ENCODE data around the gene LRRC74A.

Gene LRRC74A

DNA sequence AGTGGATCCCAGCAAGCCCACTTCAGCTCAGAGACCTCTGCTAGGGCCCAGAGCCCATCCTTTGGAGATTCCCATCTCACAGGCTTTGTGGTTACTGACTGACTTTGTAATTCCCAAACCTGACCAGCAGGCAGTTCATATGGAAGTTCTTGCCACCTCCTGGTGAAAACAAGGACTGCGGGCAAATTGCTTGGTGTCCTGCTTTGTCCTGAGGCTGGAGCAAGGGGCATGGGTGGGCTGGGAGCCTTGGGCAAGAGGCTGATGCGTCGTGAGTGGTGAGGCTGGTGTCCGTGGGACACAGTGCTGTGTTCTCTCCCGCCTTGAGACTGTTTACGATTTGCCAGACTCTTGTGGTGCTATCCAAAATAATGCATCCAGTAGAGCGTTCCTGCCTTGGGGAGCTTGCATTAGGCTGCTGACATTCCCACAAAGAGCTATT lies 91.0 kb downstream of the LRRC74A start:
- Histone ChIP-seq H3K27me3 (ENCODE audit: insufficient read depth, low read length) (no peaks in the 10 kb centered on the region), H3K4me3 (ENCODE audit: low read length) (no peak overlapping the region), H3K36me3 (ENCODE audit: insufficient read depth, low read depth, low read length) (no peaks in the 10 kb centered on the region), H3K9ac (ENCODE audit: low read depth, low read length) (peak overlapping the region; percentile 64; the same call in 1 of the 2 replicates), H3K4me1 (ENCODE audit: insufficient read depth, low read length) (peaks cover 38% of the 10 kb centered on the region), H3K9me3 (ENCODE audit: insufficient read depth, low read depth, low read length) (no peaks in the 10 kb centered on the region), H3K27ac (ENCODE audit: low read length) (peak overlapping the region; percentile 13)

DNA sequence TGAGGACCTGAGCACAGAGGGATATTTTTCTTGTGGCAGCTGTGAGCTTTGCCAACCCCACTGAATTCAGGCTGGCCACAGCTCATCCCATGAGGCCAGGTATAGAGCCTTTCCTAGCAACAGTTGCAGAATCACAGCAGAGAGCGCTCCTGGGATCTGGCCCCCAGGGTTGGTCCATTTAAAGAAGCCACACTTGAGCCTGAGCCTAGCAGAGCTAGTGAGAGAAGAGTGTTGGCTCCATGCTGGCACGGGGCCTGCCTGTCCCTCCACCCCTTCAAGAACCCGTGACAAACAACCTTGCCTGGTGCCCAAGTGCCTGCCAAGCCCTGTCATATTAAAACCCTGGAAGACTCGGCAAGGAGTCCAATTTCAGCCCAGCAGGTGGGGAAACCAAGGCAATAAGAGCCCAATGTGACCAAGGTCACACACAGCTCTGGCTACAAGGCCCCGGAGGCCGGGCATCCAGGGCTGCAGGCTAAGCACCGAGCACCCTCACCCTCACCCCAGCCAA lies 91.6 kb downstream of the LRRC74A start:
- H3K4me1 ChIP-seq (ENCODE audit: insufficient read depth, low read length) = peaks cover 39% of the 10 kb centered on the region

DNA sequence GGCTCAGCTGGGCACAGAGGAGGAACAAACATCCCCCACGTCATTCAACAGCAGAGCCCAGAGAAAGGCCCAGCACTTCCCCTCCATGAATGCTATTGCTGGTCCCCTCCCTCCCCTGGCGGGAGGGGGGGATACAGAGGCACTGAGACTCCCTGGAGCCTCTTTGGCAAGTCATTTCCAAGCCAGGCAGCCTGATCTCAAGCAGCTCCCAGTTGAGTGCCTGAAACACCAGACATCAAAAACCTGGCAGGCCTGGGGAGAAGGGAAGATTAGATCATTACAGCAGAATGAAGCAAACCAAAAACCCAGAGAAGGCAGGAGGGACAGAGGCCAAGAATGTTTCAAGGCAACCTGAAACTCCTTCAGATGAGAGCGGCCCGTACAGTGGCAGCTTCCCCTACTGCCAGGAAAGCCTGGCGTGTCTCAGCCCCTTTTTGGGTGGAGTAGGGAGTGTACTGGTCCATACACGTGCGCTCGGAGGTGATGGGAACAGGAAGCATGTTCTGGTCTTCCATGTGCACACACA lies 92.1 kb downstream of the LRRC74A start:
- H3K9ac ChIP-seq (ENCODE audit: low read depth, low read length) = peak overlapping the region; percentile 64; the same call in 1 of the 2 replicates
- no peaks in the 10 kb centered on the region for H3K9me3 ChIP-seq (ENCODE audit: insufficient read depth, low read depth, low read length)
- no peaks in the 10 kb centered on the region for H3K27me3 ChIP-seq (ENCODE audit: insufficient read depth, low read length)
- H3K4me1 ChIP-seq (ENCODE audit: insufficient read depth, low read length) = peaks cover 44% of the 10 kb centered on the region
- H3K27ac ChIP-seq (ENCODE audit: low read length) = peak overlapping the region; percentile 59
- no peak overlapping the region for H3K4me3 ChIP-seq (ENCODE audit: low read length)
- no peaks in the 10 kb centered on the region for H3K36me3 ChIP-seq (ENCODE audit: insufficient read depth, low read depth, low read length)

More for the DNA sequence above, 91.6 kb downstream of the LRRC74A start:
- Histone ChIP-seq H3K36me3 (ENCODE audit: insufficient read depth, low read depth, low read length) (no peaks in the 10 kb centered on the region), H3K27ac (ENCODE audit: low read length) (peak overlapping the region; percentile 59), H3K9me3 (ENCODE audit: insufficient read depth, low read depth, low read length) (no peaks in the 10 kb centered on the region), H3K4me3 (ENCODE audit: low read length) (no peak overlapping the region), H3K27me3 (ENCODE audit: insufficient read depth, low read length) (no peaks in the 10 kb centered on the region), H3K9ac (ENCODE audit: low read depth, low read length) (peak overlapping the region; percentile 64; the same call in 1 of the 2 replicates)

DNA sequence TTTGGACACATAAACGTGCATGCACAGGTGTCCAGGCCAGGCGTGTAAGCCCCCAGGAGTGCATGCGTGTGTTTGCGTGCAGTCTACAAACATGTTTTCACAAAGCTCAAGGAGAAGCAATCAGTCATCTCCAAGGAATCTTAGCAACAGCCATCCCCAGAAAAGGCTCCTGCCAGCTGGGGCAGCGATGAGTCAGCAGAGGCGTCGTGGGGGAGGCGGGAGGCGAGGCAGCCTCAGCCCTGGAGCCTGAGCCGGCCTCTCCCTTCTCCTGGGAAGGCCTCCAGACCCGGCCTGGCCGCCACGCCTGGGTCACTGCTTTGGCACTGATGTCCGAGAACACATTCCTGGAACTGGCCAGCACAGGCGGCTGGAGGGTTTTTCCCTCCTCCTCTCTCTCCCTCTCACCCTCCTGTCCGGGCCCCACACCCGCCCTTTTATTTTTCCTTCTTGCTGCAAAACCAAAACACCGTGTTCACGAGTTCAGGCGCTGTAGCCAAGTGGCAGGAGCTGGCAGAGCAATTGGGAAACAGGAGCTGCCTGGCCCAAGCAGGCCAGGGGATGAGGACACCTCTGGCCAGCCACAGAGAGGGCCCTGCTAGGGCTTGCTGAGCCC lies 92.7 kb downstream of the LRRC74A start:
- Histone ChIP-seq H3K4me1 (ENCODE audit: insufficient read depth, low read length) (peaks cover 50% of the 10 kb centered on the region), H3K9me3 (ENCODE audit: insufficient read depth, low read depth, low read length) (no peaks in the 10 kb centered on the region), H3K27ac (ENCODE audit: low read length) (peak overlapping the region; percentile 59), H3K4me3 (ENCODE audit: low read length) (no peak overlapping the region), H3K9ac (ENCODE audit: low read depth, low read length) (peak overlapping the region; percentile 64; the same call in 1 of the 2 replicates), H3K36me3 (ENCODE audit: insufficient read depth, low read depth, low read length) (no peaks in the 10 kb centered on the region), H3K27me3 (ENCODE audit: insufficient read depth, low read length) (no peaks in the 10 kb centered on the region)

Data from iPS-20b (cell line).